GM19238 (cell line): Measurements from ENCODE around the gene SH3RF3.
"Not testable (repeated sequence)": the region's sequence is repeated elsewhere in the genome, so short reads cannot be mapped to it uniquely, and the experiment has no call there.

Source experiments
- DNase-seq: peaks from one replicate; pipeline ENCODE4 v3.0.0; 2011; ENCODE audit warnings: low spot score; ENCODE audit not compliant: insufficient read length

SH3RF3 gene

DNA sequence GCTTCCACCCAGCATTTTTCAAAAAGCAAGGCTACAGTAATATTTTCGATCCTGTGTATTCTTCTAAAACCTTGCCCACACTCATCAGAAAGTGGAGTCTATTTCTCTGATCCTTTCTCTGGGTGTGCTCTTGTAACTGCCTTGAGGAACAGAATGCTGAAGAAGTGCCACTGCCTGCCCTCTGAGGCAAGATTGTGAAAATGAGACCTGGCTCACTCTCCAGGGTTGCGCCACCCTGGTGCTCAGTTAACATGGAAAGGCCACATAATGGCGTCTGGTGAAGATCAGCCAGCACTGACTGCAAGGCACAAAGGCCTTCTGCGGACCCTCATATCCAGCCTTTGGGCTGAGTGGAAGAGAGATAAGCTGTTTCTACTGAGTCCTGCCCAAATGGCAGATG, 11.2 kb upstream of the SH3RF3 start:
- DNase-seq: no peak

- DNase-seq: no peak
These were observed 10.7 kb upstream of the SH3RF3 start for GRCh38 chr2:109118321-109118720.

DNA sequence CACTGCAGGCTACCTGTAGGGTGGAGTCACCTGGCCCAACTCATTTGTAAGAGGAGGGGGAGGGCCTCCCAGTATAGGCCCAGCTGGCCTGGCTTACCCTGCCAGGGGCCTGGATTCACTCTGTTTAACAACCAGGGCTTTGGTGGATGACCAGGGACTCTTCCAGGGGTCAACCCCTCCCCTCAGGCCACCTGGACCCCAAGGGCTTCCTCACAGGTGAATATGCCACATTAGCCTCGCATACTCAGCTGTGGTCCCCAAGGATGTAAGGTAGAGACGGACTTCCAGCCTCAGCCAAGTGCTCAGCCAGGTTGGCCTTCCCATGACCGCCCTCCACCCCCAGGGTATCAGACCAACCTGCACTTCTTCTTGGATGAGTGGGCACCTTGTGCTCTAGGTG, 8.8 kb upstream of the SH3RF3 start:
- no peak for DNase-seq

DNA sequence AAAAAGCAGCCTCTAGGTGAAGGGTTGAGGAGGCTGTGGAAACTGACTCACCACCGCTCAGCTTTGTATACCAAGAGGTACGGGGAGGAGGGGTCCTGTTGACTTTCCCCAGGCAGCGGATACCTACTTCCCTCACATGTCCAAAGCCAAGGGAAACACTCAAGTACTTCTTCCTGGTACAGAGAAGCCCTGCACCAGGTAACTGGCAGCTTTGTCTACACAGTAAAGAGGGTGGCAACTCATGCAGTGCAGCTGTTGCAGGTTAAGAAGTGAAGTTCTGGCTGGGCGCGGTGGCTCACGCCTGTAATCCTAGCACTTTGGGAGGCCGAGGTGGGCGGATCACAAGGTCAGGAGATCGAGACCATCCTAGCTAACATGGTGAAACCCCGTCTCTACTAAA, 8.3 kb upstream of the SH3RF3 start:
- DNase-seq: not testable (repeated sequence)

DNA sequence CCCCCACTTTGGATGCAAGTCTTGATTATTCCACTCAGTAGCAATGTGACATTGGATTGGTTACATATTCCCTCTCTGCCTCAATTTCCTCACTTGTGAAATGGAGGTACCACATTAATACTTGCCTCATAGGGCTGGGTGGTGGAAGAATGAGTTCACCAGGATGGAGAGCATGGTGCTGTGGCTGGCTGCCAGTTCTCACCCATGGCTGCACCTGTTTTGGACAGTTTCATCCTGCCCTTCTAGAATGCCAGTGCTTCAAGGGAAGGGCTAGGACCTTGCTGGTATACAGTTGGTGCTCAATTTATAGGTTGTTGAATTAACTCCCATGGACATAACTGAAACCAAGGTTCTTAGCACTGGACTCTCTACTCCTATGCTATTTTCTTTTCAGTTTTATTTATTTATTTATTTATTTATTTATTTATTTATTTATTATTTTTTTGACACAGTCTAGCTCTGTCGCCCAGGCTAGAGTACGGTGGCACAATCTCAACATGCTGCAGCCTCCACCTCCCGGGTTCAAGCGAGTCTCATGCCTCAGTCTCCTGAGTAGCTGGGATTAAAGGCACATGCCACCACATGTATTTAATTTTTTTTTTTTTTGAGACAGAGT, 5.3 kb upstream of the SH3RF3 start:
- no peak for DNase-seq

- DNase-seq: no peak
These were observed 3.9 kb upstream of the SH3RF3 start for GRCh38 chr2:109124982-109125592.

DNA sequence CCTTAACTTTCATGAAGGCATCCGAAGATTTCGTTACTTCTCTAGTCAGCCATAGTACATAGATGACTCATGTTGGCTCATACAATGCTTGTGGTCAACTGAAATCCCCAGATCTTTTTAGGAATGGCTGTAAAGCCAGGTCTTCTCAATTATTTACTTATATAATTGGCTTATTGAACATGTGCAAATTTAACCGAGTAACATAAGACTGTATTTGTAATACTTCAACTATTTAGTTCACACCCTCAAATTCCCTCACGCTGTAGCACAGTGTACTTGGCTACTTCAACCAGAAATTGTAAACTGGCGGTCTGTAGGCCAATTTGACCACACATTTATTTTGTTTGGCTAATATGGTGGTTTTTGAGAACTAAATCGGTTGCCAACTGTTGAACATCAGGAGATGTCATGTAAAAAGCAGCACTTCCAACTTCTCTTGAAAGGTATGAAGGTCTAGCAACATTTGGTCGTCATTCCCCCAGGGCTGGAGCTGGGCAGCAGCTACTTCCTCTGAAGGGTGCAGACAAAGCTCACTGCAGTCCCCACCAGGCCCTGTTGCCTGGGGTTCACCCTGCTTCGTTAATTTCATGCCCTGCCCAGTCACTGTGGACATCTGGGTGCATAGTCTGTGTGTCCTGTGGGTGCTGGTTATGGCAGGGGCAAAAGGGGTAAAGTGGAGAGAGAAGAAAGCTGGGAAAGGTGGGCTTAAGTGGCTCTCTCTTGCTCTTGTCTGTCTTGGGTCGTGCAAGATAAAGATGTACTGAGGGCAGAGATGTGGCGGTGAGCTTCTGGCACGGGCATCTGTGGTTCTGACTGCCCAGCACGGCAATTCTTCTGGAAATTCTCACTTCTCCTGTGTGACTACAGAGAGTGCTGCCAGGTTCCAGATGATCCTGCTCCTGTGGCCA, 3.2 kb upstream of the SH3RF3 start:
- DNase-seq: no peak

DNA sequence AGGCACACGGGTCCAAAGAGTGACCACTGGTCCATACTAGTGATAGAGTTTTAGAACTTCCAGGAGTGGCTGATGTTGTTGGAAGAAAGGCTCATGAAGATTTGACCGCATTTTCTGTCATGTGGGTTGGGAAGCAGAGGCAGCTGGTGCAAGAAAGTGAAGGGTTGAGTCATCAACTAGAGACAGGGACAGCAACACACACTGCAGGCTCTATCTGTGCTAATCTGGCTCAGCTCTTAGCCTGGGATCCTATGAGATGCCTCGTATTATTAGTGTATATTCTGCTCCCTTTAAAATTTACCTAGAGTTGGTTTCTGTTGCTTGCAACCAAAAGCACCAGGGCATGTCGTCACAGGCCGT, 2.5 kb upstream of the SH3RF3 start:
- no peak for DNase-seq

DNA sequence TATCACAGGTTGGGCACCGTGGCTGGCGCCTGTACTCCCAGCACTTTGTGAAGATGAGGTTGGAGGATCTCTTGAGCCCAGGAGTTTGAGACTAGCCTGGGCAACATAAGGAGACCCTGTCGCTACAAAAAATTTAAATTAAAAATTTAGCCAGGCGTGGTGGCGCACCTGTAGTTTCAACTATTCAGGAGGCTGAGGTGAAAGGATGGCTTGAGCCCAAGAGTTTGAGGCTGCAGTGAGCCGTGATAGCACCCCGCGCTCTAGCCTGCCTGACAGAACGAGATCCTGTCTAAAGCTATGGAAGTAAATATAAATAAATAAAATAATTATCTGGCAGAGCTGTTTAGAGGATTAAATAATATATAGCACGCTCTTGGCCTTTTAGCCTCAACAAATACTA, 1.4 kb upstream of the SH3RF3 start:
- DNase-seq: no peak

- peak; percentile 73 for DNase-seq
These were observed 873 bp upstream of the SH3RF3 start for GRCh38 chr2:109128048-109128615.

GRCh38 chr2:109129356-109129920, 433 bp downstream of the SH3RF3 start:
- DNase-seq: peak; percentile 23

- no peak for DNase-seq
These were observed 1.1 kb downstream of the SH3RF3 start for GRCh38 chr2:109129921-109130722.

GRCh38 chr2:109130723-109130995, 1.7 kb downstream of the SH3RF3 start:
- DNase-seq: no peak

- DNase-seq: no peak
These were observed 2.8 kb downstream of the SH3RF3 start for GRCh38 chr2:109131777-109132176.

- no peak for DNase-seq
These were observed 3.6 kb downstream of the SH3RF3 start for GRCh38 chr2:109132626-109133025.

DNA sequence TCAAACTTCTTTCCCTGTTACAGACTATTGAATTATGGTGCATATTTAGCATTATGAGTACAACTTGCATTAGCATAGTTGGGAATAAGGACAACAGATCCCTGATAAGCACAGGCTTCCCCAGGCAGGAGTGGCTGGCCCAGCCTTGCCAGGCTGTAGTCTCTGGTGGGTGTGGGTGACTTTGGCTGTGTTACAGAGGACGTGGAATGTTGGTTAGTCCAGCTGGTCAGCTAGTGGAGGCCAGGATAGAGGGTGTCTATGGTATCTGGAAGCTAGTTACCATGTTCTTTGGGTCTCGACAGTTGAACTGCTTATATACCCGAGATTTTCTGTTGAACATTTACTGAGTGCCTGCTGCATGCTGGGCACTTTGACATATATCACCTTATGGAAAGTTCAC, 4.7 kb downstream of the SH3RF3 start:
- DNase-seq: no peak

- no peak for DNase-seq
These were observed 5.8 kb downstream of the SH3RF3 start for GRCh38 chr2:109134741-109135358.

DNA sequence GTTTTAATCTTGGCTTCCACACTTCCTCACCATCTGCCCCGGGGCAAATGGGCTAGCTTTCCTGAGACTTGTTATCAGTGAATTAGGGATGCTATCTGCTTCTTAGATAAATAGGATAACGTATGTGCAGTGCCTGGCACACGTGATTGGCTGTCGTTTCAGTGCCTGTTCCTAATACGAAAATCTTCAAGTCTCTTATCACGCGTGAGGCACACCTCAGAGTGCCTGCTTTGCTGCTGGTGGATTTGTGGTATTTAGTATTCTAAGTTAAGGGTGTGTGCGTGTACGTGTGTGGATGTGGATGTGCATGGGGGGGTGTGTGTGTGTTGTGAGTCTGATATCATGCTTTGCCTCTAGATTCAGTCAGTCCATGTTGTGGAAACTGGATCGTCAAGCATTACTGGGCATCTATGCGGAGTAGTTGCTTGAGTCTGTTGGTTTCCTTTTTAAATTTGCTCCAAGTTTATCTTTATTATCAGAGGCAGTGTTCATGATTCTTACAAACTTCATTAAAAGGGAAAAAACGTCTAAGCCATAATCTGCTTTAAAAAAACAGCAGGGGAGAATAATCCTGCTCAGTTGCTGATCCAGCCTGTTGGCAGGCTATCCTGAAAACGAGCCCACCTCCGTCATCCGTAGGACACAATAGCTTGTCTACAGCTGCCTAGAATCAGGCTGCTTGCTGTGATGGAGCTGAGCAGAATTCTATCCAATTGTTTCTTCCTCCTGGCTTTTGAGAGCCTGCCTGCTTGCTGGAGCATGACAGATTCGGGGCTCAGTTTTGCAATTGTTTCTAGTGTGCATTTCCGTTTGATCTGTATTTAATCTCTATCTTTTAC, 6.6 kb downstream of the SH3RF3 start:
- no peak for DNase-seq

DNA sequence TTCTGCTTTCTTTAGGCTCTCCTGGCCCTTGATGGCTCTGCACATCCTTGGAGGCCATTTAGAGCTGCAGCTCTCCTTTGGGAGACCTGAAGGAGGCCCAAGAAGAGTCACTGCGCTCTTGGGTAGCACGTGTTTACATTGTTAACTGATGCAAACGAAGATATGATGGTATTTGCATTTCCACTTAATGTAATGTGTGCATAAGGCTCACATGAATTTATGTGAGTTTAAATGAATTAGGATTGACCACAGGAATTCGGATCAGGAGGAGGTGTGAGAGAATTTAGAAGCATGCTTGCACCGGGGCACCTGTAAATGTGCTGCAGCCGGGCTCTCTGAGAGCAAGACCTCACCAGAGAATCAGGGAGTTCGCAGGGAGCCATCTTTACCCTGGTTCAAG, 7.5 kb downstream of the SH3RF3 start:
- no peak for DNase-seq

GRCh38 chr2:109137616-109138015, 8.6 kb downstream of the SH3RF3 start:
- no peak for DNase-seq
